Subcutaneous preadipocyte (primary cell): Measurements from ENCODE around the gene MYO3A. TPM values are rescaled to one million over a fixed set of nuclear protein-coding genes. Genes with fewer than 3 reads are reported as not detected.

Source experiments
- total RNA-seq: library from RNA; depleted of rRNA; stranded (reverse); fragments of >200 nt; gene quantifications from 2 replicates; pipeline ENCODE4 v1.2.3, GENCODE V29; 2012

MYO3A gene
- total RNA-seq = not detected in 2 replicates

GRCh38 chr10:25933653-25934608 is at the start of gene MYO3A:
MYO3A (plus strand) TSS chr10:25934229; CDS start chr10:25952111, 17,882 bp downstream.

GRCh38 chr10:26216585-26217395 is 282.8 kb downstream of the MYO3A start, which contains the start of gene GAD2:
GAD2 (plus strand) TSS chr10:26216774; CDS start chr10:26216810, 36 bp downstream.

